Erythroblast (primary cell): ENCODE data around the gene PSMC2.

ENCODE experiments used
- DNase-seq, 2 experiments: peaks; one replicate each; lab custom pipeline; 2025; lab: John Stamatoyannopoulos, UW
- GATA1 ChIP-seq: IDR thresholded peaks from 2 replicates; pipeline ENCODE4 v1.6.1; 2011; ENCODE audit warnings: low read depth, mild to moderate bottlenecking, control low read depth, low read length, moderate library complexity
- POLR2A ChIP-seq: IDR thresholded peaks from 2 replicates; pipeline ENCODE4 v1.6.1; 2011; ENCODE audit warnings: mild to moderate bottlenecking, low read length

PSMC2 gene

DNA sequence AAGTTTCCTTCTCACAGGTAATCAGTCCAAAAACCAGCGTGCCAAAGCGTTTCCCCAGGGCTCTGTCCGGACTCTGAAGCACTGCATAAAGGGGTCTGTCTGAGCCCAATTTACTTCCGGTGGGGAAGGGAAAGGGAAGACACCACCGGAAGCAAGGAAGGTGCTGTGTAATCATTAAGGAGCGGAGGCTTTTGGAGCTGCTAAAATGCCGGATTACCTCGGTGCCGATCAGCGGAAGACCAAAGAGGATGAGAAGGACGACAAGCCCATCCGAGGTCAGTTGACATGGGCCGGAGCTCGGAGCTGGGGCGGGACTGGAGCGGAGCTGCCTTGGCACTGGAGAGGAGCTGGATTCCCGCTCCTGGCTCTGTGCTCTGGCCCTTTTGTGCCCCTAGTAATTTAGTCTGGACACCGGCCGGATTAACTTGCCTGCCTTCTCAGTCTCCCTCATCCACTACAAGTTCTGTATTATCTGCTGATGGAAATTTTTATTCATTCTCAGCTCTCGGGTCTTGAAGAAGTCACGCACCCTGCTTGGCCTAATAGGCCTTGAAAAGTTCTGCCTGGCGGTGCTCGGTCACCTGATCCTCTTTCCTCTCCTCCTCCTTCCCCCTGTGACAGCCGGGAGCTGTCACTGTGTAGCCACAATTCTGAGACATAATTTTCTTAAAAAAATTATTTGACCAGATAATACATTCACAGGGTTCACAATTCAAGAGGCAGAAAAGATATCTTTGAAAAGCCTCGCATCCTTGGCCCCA, at the start of gene PSMC2:
TSS of gene PSMC2 (plus strand) at position 137 of the 761 bp plus-strand sequence. CDS start at position 206, 69 bp downstream.
- no peak for TF ChIP-seq GATA1
- TF ChIP-seq POLR2A: peak; percentile 86
- DNase-seq: peak; percentile 94 to 96

DNA sequence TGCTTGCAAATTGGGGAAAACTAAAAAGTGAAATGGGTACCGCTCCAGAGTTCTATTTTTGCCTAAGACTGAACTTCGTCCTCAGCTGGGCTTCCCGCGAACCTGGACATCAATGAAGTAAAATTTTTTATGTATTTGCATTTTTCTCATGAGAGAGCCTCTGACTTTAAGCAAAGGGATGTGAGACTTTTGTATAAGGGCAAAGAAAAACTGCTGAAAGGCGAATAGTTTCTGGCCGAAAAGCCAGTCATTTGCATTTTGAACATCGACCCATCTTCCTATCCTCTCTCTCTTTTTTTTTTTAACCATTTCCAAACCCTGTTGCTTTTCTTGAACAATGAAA, 49.6 kb upstream of the PSMC2 start:
- no peak for DNase-seq
- TF ChIP-seq GATA1: no peak
- TF ChIP-seq POLR2A: no peak

DNA sequence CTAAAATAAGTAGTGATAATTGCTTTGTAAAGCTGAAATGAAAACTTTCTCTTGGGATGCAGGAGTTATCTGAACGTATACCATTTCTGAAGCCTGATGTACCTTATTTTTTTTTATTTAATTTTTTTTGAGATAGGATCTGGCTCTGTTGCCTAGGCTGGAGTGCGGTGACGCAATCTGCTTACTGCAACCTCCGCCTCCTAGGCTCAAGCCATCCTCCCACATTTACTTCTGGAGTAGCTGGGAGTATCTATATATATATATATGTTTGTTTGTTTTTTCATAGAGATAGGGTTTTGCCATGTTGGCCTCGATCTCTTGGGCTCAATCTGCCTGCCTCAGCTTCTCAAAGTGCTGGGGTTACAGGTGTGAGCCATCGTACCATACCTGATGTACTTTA, 47.8 kb upstream of the PSMC2 start:
- peak; percentile 4 to 16 for DNase-seq
- TF ChIP-seq POLR2A (no peak), GATA1 (no peak)

DNA sequence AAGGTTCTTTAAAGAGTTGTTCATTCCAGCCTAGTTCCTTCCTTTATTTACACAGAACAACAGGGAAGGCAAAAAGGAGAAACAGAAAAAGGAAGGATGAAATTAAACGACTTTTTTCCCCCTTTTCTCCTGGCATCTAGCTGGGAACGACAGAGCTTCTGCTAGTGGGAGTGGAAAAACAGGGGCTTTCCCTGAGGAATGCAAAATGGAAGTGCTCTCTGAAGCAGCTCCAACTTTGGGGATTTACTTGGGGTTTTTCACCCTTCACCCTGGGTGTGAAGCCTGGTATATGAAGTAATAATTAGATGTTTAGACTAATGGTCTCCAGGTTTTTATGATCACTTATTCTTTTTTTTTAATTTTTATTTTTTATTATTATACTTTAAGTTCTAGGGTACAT, 46.0 kb upstream of the PSMC2 start:
- DNase-seq: no peak
- no peak for TF ChIP-seq POLR2A
- no peak for TF ChIP-seq GATA1

DNA sequence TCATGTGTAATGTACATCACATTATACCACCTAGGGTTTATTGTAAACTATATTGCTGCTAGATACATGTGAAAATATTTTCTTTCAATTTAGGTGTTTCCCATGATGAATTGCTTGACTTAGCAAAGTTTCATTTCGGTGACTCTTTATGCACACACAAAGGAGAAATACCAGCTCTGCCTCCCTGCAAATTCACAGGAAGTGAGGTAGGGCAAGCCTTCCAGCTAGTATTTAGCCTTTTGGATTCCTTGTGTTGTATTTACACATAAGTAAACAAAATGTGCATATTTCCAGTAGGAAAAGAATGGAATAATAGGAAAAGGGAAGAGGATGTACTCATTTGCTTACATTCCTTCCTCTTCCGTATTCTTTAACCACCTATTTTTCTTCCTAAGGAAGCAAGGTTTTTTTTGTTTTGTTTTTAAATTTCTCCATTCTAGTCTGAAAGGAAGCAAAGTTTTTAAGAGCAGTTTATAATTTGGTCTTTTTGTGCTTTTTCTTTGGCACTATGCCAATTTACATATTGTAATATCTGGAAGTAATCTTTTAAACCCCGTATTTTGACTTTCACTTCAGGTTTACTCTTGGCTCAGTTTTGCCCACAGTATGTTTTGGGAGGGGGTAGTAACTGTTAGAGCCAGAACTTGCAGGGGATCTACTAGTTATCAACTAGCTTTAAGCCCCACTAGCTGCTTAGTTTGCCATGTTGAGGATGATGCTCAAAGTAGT, 39.8 kb upstream of the PSMC2 start:
- TF ChIP-seq GATA1 (no peak), POLR2A (no peak)
- no peak for DNase-seq

DNA sequence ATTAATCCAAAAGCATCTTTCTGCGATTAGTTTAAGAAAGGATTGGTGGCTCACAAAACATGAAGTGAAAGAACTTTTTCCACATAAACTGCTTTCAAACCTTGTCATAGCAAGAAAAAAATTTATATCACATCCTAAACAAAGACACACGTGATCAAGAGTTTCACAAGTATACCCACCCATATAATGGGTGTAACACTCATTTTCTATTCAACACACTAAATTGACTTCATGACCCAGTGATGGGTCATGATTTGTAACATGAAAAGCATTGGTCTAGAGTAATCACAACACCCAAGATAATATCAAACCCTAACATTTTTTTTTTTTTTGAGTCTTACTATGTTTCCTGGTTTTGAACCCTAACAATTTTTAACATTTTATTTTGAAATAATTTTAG, 32.6 kb upstream of the PSMC2 start:
- TF ChIP-seq GATA1 (no peak), POLR2A (no peak)

DNA sequence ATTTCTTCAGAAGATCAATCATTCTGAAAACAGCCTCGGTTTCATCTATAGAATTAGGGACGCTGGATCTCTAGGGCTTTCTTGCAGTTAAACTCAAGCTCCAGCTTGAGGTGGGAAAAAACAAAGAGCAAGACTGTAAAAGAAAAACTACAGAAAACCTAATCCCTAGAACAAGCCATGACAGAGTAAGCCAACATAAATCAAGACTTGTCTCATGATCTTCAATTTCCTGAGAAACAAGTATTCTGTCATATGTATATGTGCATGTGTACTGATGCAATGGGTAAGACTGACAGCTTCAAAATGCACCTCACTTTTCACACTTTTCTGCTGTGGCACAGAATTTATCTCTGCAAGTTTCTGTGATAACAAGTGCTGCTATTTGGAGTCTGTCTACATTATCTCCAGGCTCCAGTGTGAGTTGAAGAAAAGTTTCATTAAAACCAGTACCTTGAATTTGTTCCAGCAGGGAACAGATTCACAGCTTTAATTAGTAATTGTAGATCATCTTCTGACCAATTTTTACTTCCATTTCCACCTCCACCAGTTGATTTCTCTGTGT, 31.0 kb upstream of the PSMC2 start:
- no peak for TF ChIP-seq POLR2A
- no peak for TF ChIP-seq GATA1
- DNase-seq: no peak

More for the DNA sequence above, 32.6 kb upstream of the PSMC2 start:
- no peak for DNase-seq

DNA sequence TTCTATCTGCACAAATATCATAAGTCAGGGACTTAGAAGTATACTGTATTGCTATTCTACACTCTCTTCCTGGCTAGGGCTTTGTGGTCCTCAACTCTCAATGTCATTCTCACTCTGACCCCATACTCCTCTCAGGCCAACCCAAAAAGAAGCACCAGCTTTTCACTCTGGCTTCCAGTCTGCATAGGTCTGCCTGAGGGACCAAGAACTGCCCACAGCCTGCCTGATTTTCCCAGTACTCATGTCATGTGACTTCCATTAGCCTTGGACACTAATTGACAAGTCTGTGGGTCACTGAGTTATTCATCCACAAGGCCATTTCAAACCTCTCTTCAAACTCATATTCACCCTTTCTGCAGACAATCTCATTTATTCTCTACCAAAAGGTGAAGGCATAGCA, 30.4 kb upstream of the PSMC2 start:
- DNase-seq: no peak

DNA sequence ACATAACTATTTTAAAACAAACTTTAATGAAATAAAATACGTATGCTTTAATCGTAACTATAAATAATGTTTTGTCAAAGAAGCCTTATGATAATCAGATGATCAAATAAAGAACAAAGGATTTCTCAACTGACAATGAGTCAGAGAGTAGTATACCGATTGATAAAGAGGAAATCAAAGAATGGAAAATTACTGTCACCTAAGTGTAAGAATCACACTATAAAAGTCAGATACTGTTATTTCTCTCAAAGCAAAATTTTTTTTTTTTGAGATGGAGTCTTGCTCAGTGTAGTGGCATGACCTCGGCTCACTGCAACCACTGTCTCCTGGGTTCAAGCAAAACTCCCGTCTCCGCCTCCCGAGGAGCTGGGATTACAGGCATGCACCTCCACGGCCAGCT, 21.7 kb upstream of the PSMC2 start:
- DNase-seq: no peak
- TF ChIP-seq GATA1 (no peak), POLR2A (no peak)

More for the DNA sequence above, 30.4 kb upstream of the PSMC2 start:
- peak; percentile 20 for TF ChIP-seq POLR2A
- TF ChIP-seq GATA1: no peak

DNA sequence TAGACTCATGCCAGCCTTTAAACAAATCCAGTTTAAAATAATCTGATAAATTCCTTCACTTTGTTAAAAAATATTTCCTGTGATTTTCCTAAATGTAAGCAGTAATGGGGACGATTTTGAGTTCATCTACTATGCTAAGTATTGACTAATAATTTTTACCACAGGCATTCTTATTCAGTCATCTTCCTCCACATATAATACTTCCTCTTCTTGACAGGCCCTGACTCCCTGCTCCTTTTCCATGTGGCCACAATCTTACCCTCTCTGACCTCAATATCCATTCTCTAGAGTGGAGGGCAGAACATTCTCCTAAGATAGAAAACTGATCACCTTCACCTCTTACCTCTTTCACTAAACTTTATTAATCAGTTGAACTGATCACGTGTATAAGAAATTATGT, 10.7 kb upstream of the PSMC2 start:
- DNase-seq: no peak
- TF ChIP-seq POLR2A (no peak), GATA1 (no peak)

DNA sequence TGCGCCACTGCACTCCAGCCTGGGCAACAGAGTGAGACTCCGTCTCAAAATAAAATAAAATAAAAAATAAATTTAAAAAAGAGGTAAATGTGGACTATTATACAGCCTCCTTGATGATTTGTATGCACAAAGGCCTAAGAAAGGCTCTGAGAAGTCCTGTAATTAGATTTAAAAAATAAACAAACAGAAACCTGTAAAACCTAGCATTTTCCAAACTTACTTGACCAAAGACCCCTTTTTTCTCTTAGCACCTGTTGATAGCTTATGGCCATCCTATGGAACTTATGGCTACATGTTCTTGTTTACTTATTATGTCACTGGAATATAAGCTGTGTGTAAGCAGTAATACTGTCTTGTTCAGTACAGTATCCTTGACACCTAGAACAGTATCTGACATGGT, 8.6 kb upstream of the PSMC2 start:
- TF ChIP-seq GATA1 (no peak), POLR2A (no peak)
- DNase-seq: no peak

DNA sequence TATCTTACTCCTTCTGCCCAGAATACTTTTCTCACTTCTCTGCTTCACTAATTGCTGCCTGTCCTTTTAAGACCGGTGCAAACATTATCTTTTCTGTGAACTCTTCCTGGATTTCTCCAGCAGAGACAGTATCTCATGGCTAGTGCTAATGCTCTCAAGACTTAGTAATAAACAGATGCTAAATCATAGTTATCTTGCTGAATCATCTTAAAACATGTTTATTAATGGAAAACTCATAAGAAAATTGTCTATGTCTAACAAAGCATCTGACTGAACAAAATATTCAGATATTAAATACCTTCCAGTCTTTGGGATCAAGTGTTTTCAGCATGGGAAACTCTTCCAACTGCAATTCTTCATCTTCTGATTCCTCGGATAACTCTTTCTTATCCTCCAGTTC, 6.0 kb upstream of the PSMC2 start:
- DNase-seq: no peak
- TF ChIP-seq GATA1 (no peak), POLR2A (no peak)

DNA sequence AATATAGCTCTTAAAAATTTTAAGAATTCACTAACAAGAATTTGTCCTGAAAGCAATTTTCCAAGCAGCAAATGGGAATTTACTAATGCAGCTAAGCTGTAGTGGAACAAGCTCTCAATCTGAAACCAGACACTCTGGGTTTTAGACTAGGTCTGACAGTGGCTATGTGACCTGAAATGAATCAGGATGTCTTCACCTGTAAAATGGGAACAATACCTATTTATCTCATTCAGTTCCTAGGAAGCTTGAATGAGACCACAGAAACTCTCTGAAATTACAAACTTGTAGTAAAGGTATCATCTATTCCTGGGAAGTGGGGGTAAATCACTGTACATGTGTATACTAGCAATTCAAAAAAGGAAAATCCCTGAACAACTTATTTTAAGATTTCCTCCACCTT, 4.1 kb upstream of the PSMC2 start:
- peak in 1 of 2 experiments; percentile 33 for DNase-seq
- no peak for TF ChIP-seq GATA1
